ENCODE results near the gene CBLB.

DNA sequence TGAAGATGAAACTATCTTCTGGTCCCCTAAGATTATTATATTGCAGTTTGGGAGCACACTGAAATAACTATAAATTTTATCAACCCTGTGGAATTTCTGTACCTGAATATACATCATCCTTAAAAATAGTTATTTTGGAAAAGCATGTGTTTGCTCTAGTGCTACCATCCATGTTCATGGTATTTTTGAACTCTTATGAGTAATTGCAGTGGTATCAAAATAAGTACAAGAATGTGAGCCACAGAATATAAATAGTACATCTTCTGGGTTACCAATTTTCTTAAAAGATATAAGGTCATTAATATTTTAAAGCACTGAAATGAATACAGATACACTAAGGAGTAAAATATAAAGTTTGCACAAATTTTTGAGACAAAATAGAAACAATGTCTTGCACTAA is 206.5 kb downstream of the CBLB start:
- TF ChIP-seq, protein P1, sequence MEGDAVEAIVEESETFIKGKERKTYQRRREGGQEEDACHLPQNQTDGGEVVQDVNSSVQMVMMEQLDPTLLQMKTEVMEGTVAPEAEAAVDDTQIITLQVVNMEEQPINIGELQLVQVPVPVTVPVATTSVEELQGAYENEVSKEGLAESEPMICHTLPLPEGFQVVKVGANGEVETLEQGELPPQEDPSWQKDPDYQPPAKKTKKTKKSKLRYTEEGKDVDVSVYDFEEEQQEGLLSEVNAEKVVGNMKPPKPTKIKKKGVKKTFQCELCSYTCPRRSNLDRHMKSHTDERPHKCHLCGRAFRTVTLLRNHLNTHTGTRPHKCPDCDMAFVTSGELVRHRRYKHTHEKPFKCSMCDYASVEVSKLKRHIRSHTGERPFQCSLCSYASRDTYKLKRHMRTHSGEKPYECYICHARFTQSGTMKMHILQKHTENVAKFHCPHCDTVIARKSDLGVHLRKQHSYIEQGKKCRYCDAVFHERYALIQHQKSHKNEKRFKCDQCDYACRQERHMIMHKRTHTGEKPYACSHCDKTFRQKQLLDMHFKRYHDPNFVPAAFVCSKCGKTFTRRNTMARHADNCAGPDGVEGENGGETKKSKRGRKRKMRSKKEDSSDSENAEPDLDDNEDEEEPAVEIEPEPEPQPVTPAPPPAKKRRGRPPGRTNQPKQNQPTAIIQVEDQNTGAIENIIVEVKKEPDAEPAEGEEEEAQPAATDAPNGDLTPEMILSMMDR (IDR thresholded peaks at IDR 0.05) = no peak
- no peak for TF ChIP-seq POLR2A (IDR thresholded peaks at IDR 0.05)

All from right lobe of liver (tissue), 4 donors.